Peyer's patch (tissue), 4 donors: Measurements from ENCODE around the gene RASAL3. TPM values are rescaled to one million over a fixed set of nuclear protein-coding genes. Genes with fewer than 3 reads are reported as not detected.
"Not testable (repeated sequence)": the region's sequence is repeated elsewhere in the genome, so short reads cannot be mapped to it uniquely, and the experiment has no call there.

Experiments used
- DNase-seq, 3 donors: peaks; one replicate each; pipeline ENCODE4 v3.0.0-alpha.2; 2017 to 2019
- H3K27ac ChIP-seq, 4 donors: fragments of 200-600 bp; sonication (generic); one replicate each; pipeline ENCODE4 v1.5.1; 2016 to 2019
- H3K27me3 ChIP-seq, 2 donors: fragments of 200-600 bp; sonication (generic); one replicate each; pipeline ENCODE4 v1.5.1; 2019
- H3K36me3 ChIP-seq, 3 donors: fragments of 200-600 bp; sonication (generic); one replicate each; pipeline ENCODE4 v1.5.1; 2016 to 2019
- H3K4me1 ChIP-seq, 4 donors: fragments of 200-600 bp; sonication (generic); one replicate each; pipeline ENCODE4 v1.5.1; 2016 to 2019
- H3K4me3 ChIP-seq, 4 donors: fragments of 200-600 bp; sonication (generic); 1 replicate in 3 of 4; 2 replicates in 1 of 4; pipeline ENCODE4 v1.5.1; 2016 to 2019; ENCODE audit warnings: mild to moderate bottlenecking in 1 of 4
- H3K9me3 ChIP-seq, 4 donors: fragments of 200-600 bp; sonication (generic); one replicate each; pipeline ENCODE4 v1.5.1; 2016 to 2019; ENCODE audit warnings: mild to moderate bottlenecking in 1 of 4
- CTCF ChIP-seq, 6 experiments: fragments of 450-650 bp in 4 of 6; fragments of 200-600 bp in 2 of 6; sonication (generic) in 1 of 6; IDR thresholded peaks; one replicate each; pipeline ENCODE4 v1.5.1; 2017 to 2019; ENCODE audit warnings: antibody characterized with exemption in 6 of 6, mild to moderate bottlenecking in 3 of 6, moderate library complexity in 1 of 6
- POLR2A ChIP-seq, 2 donors: fragments of 450-650 bp; IDR thresholded peaks; one replicate each; pipeline ENCODE4 v1.5.1; 2017; ENCODE audit warnings: antibody characterized with exemption in 2 of 2, mild to moderate bottlenecking in 2 of 2, moderate library complexity in 2 of 2
- total RNA-seq, 4 donors: library from RNA; depleted of rRNA; stranded (reverse); fragments of >200 nt; gene quantifications; one replicate each; pipeline ENCODE4 v1.1.0, GENCODE V29; 2016

RASAL3 gene
- total RNA-seq, 4 donors from 2014 or later, result 6.6 to 66.0 (median 6.9) TPM

DNA sequence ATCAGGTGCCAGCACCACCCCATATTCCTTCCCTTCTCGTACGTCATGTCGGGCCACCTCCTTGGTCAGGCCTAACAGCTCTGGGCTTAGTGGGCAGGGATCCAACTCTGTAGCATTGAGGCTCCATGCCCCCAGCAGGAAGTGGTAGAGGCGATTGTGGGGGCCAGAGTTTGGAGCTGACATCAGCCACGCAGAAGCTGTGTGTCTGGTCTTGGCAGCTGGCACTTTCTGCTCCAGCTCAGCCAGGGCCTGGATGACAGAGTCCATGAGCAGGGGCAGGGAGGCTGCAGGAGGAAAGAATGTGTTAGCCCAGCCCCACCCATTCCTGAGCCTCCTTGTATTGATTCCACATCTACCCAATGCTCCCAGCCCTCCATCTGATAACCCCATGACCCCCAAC lies 12.0 kb upstream of the RASAL3 start:
- DNase-seq, result no peak
- TF ChIP-seq CTCF (IDR thresholded peaks at IDR 0.05), result no peak
- TF ChIP-seq POLR2A (IDR thresholded peaks at IDR 0.05), result no peak
- Histone ChIP-seq H3K4me1 (no peaks in the 10 kb centered on the region), H3K4me3 (no peak overlapping the region), H3K9me3 (no peaks in the 10 kb centered on the region), H3K36me3 (no peaks in the 10 kb centered on the region), H3K27me3 (no peaks in the 10 kb centered on the region), H3K27ac (no peak overlapping the region)

GRCh38 chr19:15475611-15476010 lies 11.3 kb upstream of the RASAL3 start:
- Histone ChIP-seq H3K9me3 (no peaks in the 10 kb centered on the region), H3K4me3 (no peak overlapping the region), H3K36me3 (no peaks in the 10 kb centered on the region), H3K27me3 (no peaks in the 10 kb centered on the region), H3K27ac (no peak overlapping the region), H3K4me1 (no peaks in the 10 kb centered on the region)
- no peak for TF ChIP-seq POLR2A (IDR thresholded peaks at IDR 0.05)
- DNase-seq, result no peak

- H3K4me1 ChIP-seq, result no peaks in the 10 kb centered on the region
- DNase-seq, result no peak
- no peak overlapping the region for H3K27ac ChIP-seq
- TF ChIP-seq CTCF (IDR thresholded peaks at IDR 0.05) (no peak), POLR2A (IDR thresholded peaks at IDR 0.05) (no peak)
- H3K4me3 ChIP-seq, result no peak overlapping the region
- no peaks in the 10 kb centered on the region for H3K36me3 ChIP-seq
- H3K9me3 ChIP-seq, result no peaks in the 10 kb centered on the region
- H3K27me3 ChIP-seq, result no peaks in the 10 kb centered on the region
Measured at GRCh38 chr19:15475169-15475568, 10.8 kb upstream of the RASAL3 start.

- H3K27me3 ChIP-seq, H3K9me3 ChIP-seq, H3K4me3 ChIP-seq, H3K27ac ChIP-seq, DNase-seq, H3K36me3 ChIP-seq, H3K4me1 ChIP-seq: not testable (repeated sequence)
Measured at GRCh38 chr19:15473821-15474220, 9.5 kb upstream of the RASAL3 start.

GRCh38 chr19:15471639-15472101 lies 7.3 kb upstream of the RASAL3 start:
- H3K9me3 ChIP-seq, result no peaks in the 10 kb centered on the region
- peaks cover 0 to 6% (median 5%) of the 10 kb centered on the region in 4 donors for H3K4me1 ChIP-seq
- DNase-seq, result no peak
- TF ChIP-seq CTCF (IDR thresholded peaks at IDR 0.05) (no peak), POLR2A (IDR thresholded peaks at IDR 0.05) (no peak)
- H3K36me3 ChIP-seq, result no peaks in the 10 kb centered on the region
- no peak overlapping the region for H3K4me3 ChIP-seq
- H3K27me3 ChIP-seq, result peaks cover 0 to 6% of the 10 kb centered on the region in 2 donors
- H3K27ac ChIP-seq, result no peak overlapping the region

GRCh38 chr19:15469513-15470297 lies 5.4 kb upstream of the RASAL3 start:
- peaks cover 0 to 6% of the 10 kb centered on the region in 2 donors for H3K27me3 ChIP-seq
- H3K27ac ChIP-seq, result peak overlapping the region in 1 of 4 donors; percentile 38
- no peaks in the 10 kb centered on the region for H3K9me3 ChIP-seq
- peak overlapping the region; percentile 25 to 51 (median 45) for H3K4me3 ChIP-seq
- DNase-seq, result no peak
- peaks cover 0 to 11% (median 6%) of the 10 kb centered on the region in 4 donors for H3K4me1 ChIP-seq
- H3K36me3 ChIP-seq, result no peaks in the 10 kb centered on the region
- TF ChIP-seq POLR2A (IDR thresholded peaks at IDR 0.05) (no peak), CTCF (IDR thresholded peaks at IDR 0.05) (no peak)
